Naive thymus-derived CD8-positive, alpha-beta T cell (primary cell): ENCODE data around the gene DHX30. TPM values are rescaled to one million over a fixed set of nuclear protein-coding genes. Genes with fewer than 3 reads are reported as not detected.

ENCODE experiments used
- ATAC-seq, 2 donors: fragments of 150-1000 bp; cut with Tn5 transposase in 1 of 2; sonication (Bioruptor Pico), chemical (Tn5 transposase) in 1 of 2; 1 replicate in 1 of 2; 2 replicates in 1 of 2; pipeline ENCODE4 v1.10.0; 2021; ENCODE audit warnings: mild to moderate bottlenecking in 2 of 2, moderate library complexity in 2 of 2
- POLR2A ChIA-PET: fragments of 350-600 bp; sonication (Branson Sonifier 250); formaldehyde crosslinking; loops from one replicate; lab custom pipeline; 2021; ENCODE audit warnings: antibody characterized with exemption; lab: Charles Lee
- DNase-seq, 10 donors: peaks; one replicate each; pipeline versions ENCODE4 v3.0.0 to v3.0.0-alpha.2; 2020 to 2022
- H3K27ac Mint-ChIP-seq, 10 donors: one replicate each; pipeline ENCODE4 v1.8.0; 2020 to 2022; ENCODE audit warnings: mild to moderate bottlenecking in 10 of 10, mixed read lengths in 10 of 10, moderate library complexity in 4 of 10, inconsistent platforms in 1 of 10
- H3K27me3 Mint-ChIP-seq, 5 donors: one replicate each; pipeline ENCODE4 v1.8.0; 2021 to 2022; ENCODE audit warnings: mixed read lengths in 5 of 5
- H3K36me3 Mint-ChIP-seq, 3 donors: one replicate each; pipeline ENCODE4 v1.8.0; 2020 to 2022; ENCODE audit warnings: mixed read lengths in 3 of 3, mild to moderate bottlenecking in 2 of 3, inconsistent platforms in 1 of 3
- H3K4me1 Mint-ChIP-seq, 4 donors: one replicate each; pipeline ENCODE4 v1.8.0; 2021 to 2022; ENCODE audit warnings: mixed read lengths in 4 of 4
- H3K4me3 Mint-ChIP-seq, 10 donors: one replicate each; pipeline ENCODE4 v1.8.0; 2020 to 2022; ENCODE audit warnings: mild to moderate bottlenecking in 10 of 10, mixed read lengths in 10 of 10, moderate library complexity in 6 of 10, inconsistent platforms in 1 of 10
- H3K9me3 Mint-ChIP-seq, 9 donors: one replicate each; pipeline ENCODE4 v1.8.0; 2020 to 2022; ENCODE audit warnings: mixed read lengths in 9 of 9, mild to moderate bottlenecking in 3 of 9, inconsistent platforms in 1 of 9, moderate library complexity in 1 of 9
- polyA plus RNA-seq, 3 donors: library from polyadenylated mRNA; unstranded; fragments of 300-500 nt; fragmentation: Illumina TruSeq; gene quantifications; one replicate each; pipeline ENCODE4 v1.2.3, GENCODE V29; 2021
- total RNA-seq, 8 experiments: library from RNA in 2 of 8; stranded (reverse) in 2 of 8; gene quantifications; one replicate each; pipeline ENCODE4 v1.2.3 and lab custom pipeline; 2021 to 2026

Gene DHX30
- total and polyA plus RNA-seq, 5 experiments from 2014 or later: 23.5 to 95.5 (median 43.6) TPM

GRCh38 chr3:47781685-47782445 is 21.1 kb upstream of the DHX30 start, which contains the start of gene SMARCC1:
SMARCC1 (minus strand) TSS chr3:47781893; CDS start chr3:47781797, 96 bp downstream.
- peak; percentile 90 to 91 for ATAC-seq
- POLR2A ChIA-PET: interaction anchor here (1.0 to 1.5 kb wide), 4 partner anchors 9 to 401 kb away, joined by 4 to 7 read pairs (median 4); partner anchors contain the start of genes ELP6 and PTPN23
- peak within 1 kb of the TSS; percentile 85 to 98 (median 96) for H3K4me3 Mint-ChIP-seq
- peaks cover 0 to 2% (median 0%) of the 10 kb centered on the region in 3 donors for H3K36me3 Mint-ChIP-seq
- H3K27me3 Mint-ChIP-seq: no peaks in the 10 kb centered on the region
- H3K27ac Mint-ChIP-seq: peak within 1 kb of the TSS; percentile 92 to 99 (median 98)
- DNase-seq: peak; percentile 94 to 99 (median 96)
- H3K9me3 Mint-ChIP-seq: no peaks in the 10 kb centered on the region
- peaks cover 9 to 41% (median 31%) of the 10 kb centered on the region in 4 donors for H3K4me1 Mint-ChIP-seq

- POLR2A ChIA-PET: no interaction called here
- no peaks in the 10 kb centered on the region for H3K9me3 Mint-ChIP-seq
- peaks cover 0 to 2% (median 0%) of the 10 kb centered on the region in 3 donors for H3K36me3 Mint-ChIP-seq
- no peaks in the 10 kb centered on the region for H3K27me3 Mint-ChIP-seq
- H3K27ac Mint-ChIP-seq: peak overlapping the region; percentile 92 to 99 (median 98)
- ATAC-seq (no peak), DNase-seq (no peak)
- peak overlapping the region; percentile 85 to 98 (median 96) for H3K4me3 Mint-ChIP-seq
- H3K4me1 Mint-ChIP-seq: peaks cover 9 to 38% (median 31%) of the 10 kb centered on the region in 4 donors
Observed at GRCh38 chr3:47782446-47783308, 20.3 kb upstream of the DHX30 start.

- peak overlapping the region in 3 of 10 donors; percentile 48 to 79 (median 60) for H3K27ac Mint-ChIP-seq
- POLR2A ChIA-PET: no interaction called here
- no peaks in the 10 kb centered on the region for H3K27me3 Mint-ChIP-seq
- peak overlapping the region in 2 of 10 donors; percentile 3 to 41 for H3K4me3 Mint-ChIP-seq
- DNase-seq (no peak), ATAC-seq (no peak)
- H3K9me3 Mint-ChIP-seq: no peaks in the 10 kb centered on the region
- peaks cover 9 to 38% (median 29%) of the 10 kb centered on the region in 4 donors for H3K4me1 Mint-ChIP-seq
- no peaks in the 10 kb centered on the region for H3K36me3 Mint-ChIP-seq
Observed at GRCh38 chr3:47783673-47784072, 19.3 kb upstream of the DHX30 start.

GRCh38 chr3:47791193-47791855 is 11.6 kb upstream of the DHX30 start:
- peaks cover 0 to 8% (median 2%) of the 10 kb centered on the region in 4 donors for H3K4me1 Mint-ChIP-seq
- DNase-seq (no peak), ATAC-seq (no peak)
- H3K9me3 Mint-ChIP-seq: peaks cover 0 to 4% (median 0%) of the 10 kb centered on the region in 9 donors
- POLR2A ChIA-PET: no interaction called here
- H3K27ac Mint-ChIP-seq: no peak overlapping the region
- H3K36me3 Mint-ChIP-seq: no peaks in the 10 kb centered on the region
- no peak overlapping the region for H3K4me3 Mint-ChIP-seq
- H3K27me3 Mint-ChIP-seq: no peaks in the 10 kb centered on the region

GRCh38 chr3:47792699-47793098 is 10.2 kb upstream of the DHX30 start:
- DNase-seq (no peak), ATAC-seq (no peak)
- Mint-ChIP-seq H3K36me3 (no peaks in the 10 kb centered on the region), H3K27ac (no peak overlapping the region), H3K27me3 (no peaks in the 10 kb centered on the region), H3K9me3 (peaks cover 0 to 4% (median 0%) of the 10 kb centered on the region in 9 donors), H3K4me3 (no peak overlapping the region), H3K4me1 (peaks cover 0 to 8% (median 2%) of the 10 kb centered on the region in 4 donors)
- POLR2A ChIA-PET: no interaction called here

- H3K4me3 Mint-ChIP-seq: no peak overlapping the region
- H3K36me3 Mint-ChIP-seq: no peaks in the 10 kb centered on the region
- DNase-seq: no peak
- H3K27ac Mint-ChIP-seq: no peak overlapping the region
- H3K27me3 Mint-ChIP-seq: no peaks in the 10 kb centered on the region
- H3K9me3 Mint-ChIP-seq: peaks cover 0 to 4% (median 0%) of the 10 kb centered on the region in 9 donors
- H3K4me1 Mint-ChIP-seq: no peaks in the 10 kb centered on the region
- POLR2A ChIA-PET: interaction anchor here (0.7 kb wide), 1 partner anchor 1518 kb away, joined by 5 read pairs; no protein-coding TSS in a partner anchor
- ATAC-seq: no peak
Observed at GRCh38 chr3:47794544-47794943, 8.4 kb upstream of the DHX30 start.

GRCh38 chr3:47799733-47800132 is 3.2 kb upstream of the DHX30 start:
- DNase-seq: no peak
- POLR2A ChIA-PET: no interaction called here
- Mint-ChIP-seq H3K4me3 (peak overlapping the region in 1 of 10 donors; percentile 24), H3K27ac (no peak overlapping the region), H3K4me1 (peaks cover 11 to 22% (median 14%) of the 10 kb centered on the region in 4 donors), H3K27me3 (no peaks in the 10 kb centered on the region), H3K9me3 (peaks cover 0 to 1% (median 0%) of the 10 kb centered on the region in 9 donors), H3K36me3 (no peaks in the 10 kb centered on the region)
- ATAC-seq: no peak

- Mint-ChIP-seq H3K27me3 (no peaks in the 10 kb centered on the region), H3K9me3 (peaks cover 0 to 1% (median 0%) of the 10 kb centered on the region in 9 donors), H3K4me3 (peak overlapping the region; percentile 87 to 96 (median 94)), H3K27ac (peak overlapping the region; percentile 83 to 97 (median 95)), H3K36me3 (peaks cover 0 to 22% (median 0%) of the 10 kb centered on the region in 3 donors), H3K4me1 (peaks cover 11 to 34% (median 17%) of the 10 kb centered on the region in 4 donors)
- POLR2A ChIA-PET: interaction anchor here (1.7 kb wide), 1 partner anchor 20 kb away, joined by 4 read pairs; no protein-coding TSS in a partner anchor
- DNase-seq: no peak
- peak in 1 of 2 donors; percentile 25 for ATAC-seq
Observed at GRCh38 chr3:47803480-47804025, 615 bp downstream of the DHX30 start.

GRCh38 chr3:47804577-47804976 is 1.6 kb downstream of the DHX30 start:
- Mint-ChIP-seq H3K4me1 (peaks cover 11 to 36% (median 17%) of the 10 kb centered on the region in 4 donors), H3K27ac (peak overlapping the region in 8 of 10 donors; percentile 73 to 97 (median 90)), H3K4me3 (peak overlapping the region in 8 of 10 donors; percentile 63 to 96 (median 91)), H3K27me3 (no peaks in the 10 kb centered on the region), H3K36me3 (peaks cover 0 to 32% (median 0%) of the 10 kb centered on the region in 3 donors), H3K9me3 (peaks cover 0 to 1% (median 0%) of the 10 kb centered on the region in 9 donors)
- no peak for ATAC-seq
- DNase-seq: no peak
- POLR2A ChIA-PET: interaction anchor here (0.6 to 1.7 kb wide), 5 partner anchors 10 to 279 kb away, joined by 3 to 6 read pairs (median 4); no protein-coding TSS in a partner anchor

- no peaks in the 10 kb centered on the region for H3K9me3 Mint-ChIP-seq
- H3K27me3 Mint-ChIP-seq: no peaks in the 10 kb centered on the region
- H3K4me3 Mint-ChIP-seq: no peak overlapping the region
- DNase-seq (no peak), ATAC-seq (no peak)
- POLR2A ChIA-PET: interaction anchor here (1.0 kb wide), 1 partner anchor 9 kb away, joined by 4 read pairs; no protein-coding TSS in a partner anchor
- peaks cover 0 to 14% (median 6%) of the 10 kb centered on the region in 4 donors for H3K4me1 Mint-ChIP-seq
- H3K36me3 Mint-ChIP-seq: peaks cover 5 to 73% (median 11%) of the 10 kb centered on the region in 3 donors
- peak overlapping the region in 3 of 10 donors; percentile 36 to 85 (median 40) for H3K27ac Mint-ChIP-seq
Observed at GRCh38 chr3:47813551-47814177, 10.7 kb downstream of the DHX30 start.

- no peak for ATAC-seq
- H3K27me3 Mint-ChIP-seq: no peaks in the 10 kb centered on the region
- H3K4me1 Mint-ChIP-seq: peaks cover 0 to 4% (median 3%) of the 10 kb centered on the region in 4 donors
- H3K9me3 Mint-ChIP-seq: no peaks in the 10 kb centered on the region
- H3K36me3 Mint-ChIP-seq: peaks cover 0 to 68% (median 11%) of the 10 kb centered on the region in 3 donors
- H3K27ac Mint-ChIP-seq: peak overlapping the region in 1 of 10 donors; percentile 63
- DNase-seq: no peak
- POLR2A ChIA-PET: no interaction called here
- H3K4me3 Mint-ChIP-seq: no peak overlapping the region
Observed at GRCh38 chr3:47817609-47818008, 14.7 kb downstream of the DHX30 start.
